Measurements from ENCODE around the gene FOXRED2.

FOXRED2 gene

GRCh38 chr22:36541831-36542411 is 35.1 kb upstream of the FOXRED2 start:
- Histone ChIP-seq H3K4me2 (ENCODE audit: low read depth, low read length, poor library complexity, severe bottlenecking) (no peak overlapping the region), H3K9me3 (ENCODE audit: insufficient read depth, low read length) (no peaks in the 10 kb centered on the region), H4K20me1 (ENCODE audit: low read depth, low read length) (no peaks in the 10 kb centered on the region), H3K4me3 (ENCODE audit: insufficient read depth, low read length, poor library complexity, severe bottlenecking) (no peak overlapping the region), H3K9ac (ENCODE audit: low read length) (no peak overlapping the region), H3K36me3 (ENCODE audit: low read length) (no peaks in the 10 kb centered on the region), H3K79me2 (ENCODE audit: insufficient read depth, low read length) (no peaks in the 10 kb centered on the region), H3K27ac (ENCODE audit: low read depth, low read length) (no peak overlapping the region), H3K27me3 (ENCODE audit: low read length) (no peaks in the 10 kb centered on the region), H2AFZ (ENCODE audit: low read depth, low read length, severe bottlenecking) (no peak overlapping the region), H3K9me2 (replicated peaks; ENCODE audit: insufficient read depth, low read length) (no peaks in the 10 kb centered on the region), H3F3A (ENCODE audit: insufficient read depth) (no peaks in the 10 kb centered on the region)
- TF ChIP-seq CTCF (IDR thresholded peaks at IDR 0.05; ENCODE audit: insufficient read depth, low read length, poor library complexity, severe bottlenecking) (no peak), EZH2phosphoT487 (conservative IDR thresholded peaks at IDR 0.05; ENCODE audit: low read length) (no peak)

DNA sequence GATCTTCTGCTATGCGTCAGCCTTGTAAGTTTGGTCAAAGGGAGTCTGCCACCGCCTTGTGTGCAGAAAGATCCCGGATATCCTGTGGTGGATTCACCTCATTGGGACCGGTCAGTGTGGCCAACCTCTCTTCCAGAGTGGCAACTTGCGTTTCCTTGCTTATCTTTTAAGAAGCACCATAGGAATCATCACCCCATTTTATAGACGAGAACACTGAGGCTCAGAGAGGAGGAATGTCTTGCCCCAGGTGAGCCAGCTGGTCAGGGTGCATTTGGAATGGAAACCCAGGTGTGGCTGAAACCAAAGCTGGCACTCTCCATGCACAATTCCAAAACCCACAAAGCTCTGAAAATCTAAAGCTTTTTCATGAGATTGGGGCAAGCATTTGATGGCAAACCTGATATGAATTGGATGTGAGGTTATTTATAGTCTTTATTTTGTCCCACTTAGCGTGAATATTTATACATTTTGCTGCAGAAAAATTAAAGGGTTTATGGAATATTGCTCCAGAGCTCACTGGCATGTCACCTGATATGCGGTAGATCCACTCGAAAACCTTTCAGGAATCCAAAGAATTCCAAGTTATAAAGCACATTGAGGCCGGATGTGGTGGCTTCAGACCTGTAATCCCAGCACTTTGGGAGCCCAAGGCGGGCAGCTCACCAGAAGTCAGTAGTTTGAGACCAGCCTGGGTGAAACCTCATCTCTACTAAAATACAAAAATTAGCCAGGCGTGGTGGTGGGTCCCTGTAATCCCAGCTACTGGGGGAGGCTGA is 34.2 kb upstream of the FOXRED2 start:
- Histone ChIP-seq H3K36me3 (ENCODE audit: low read length) (no peaks in the 10 kb centered on the region), H3F3A (ENCODE audit: insufficient read depth) (no peaks in the 10 kb centered on the region), H2AFZ (ENCODE audit: low read depth, low read length, severe bottlenecking) (no peak overlapping the region), H4K20me1 (ENCODE audit: low read depth, low read length) (no peaks in the 10 kb centered on the region), H3K79me2 (ENCODE audit: insufficient read depth, low read length) (no peaks in the 10 kb centered on the region), H3K4me2 (ENCODE audit: low read depth, low read length, poor library complexity, severe bottlenecking) (no peak overlapping the region), H3K9ac (ENCODE audit: low read length) (no peak overlapping the region), H3K27me3 (ENCODE audit: low read length) (no peaks in the 10 kb centered on the region), H3K9me3 (ENCODE audit: insufficient read depth, low read length) (no peaks in the 10 kb centered on the region), H3K27ac (ENCODE audit: low read depth, low read length) (no peak overlapping the region), H3K9me2 (replicated peaks; ENCODE audit: insufficient read depth, low read length) (no peaks in the 10 kb centered on the region), H3K4me3 (ENCODE audit: insufficient read depth, low read length, poor library complexity, severe bottlenecking) (no peak overlapping the region)
- TF ChIP-seq CTCF (IDR thresholded peaks at IDR 0.05; ENCODE audit: insufficient read depth, low read length, poor library complexity, severe bottlenecking) (no peak), EZH2phosphoT487 (conservative IDR thresholded peaks at IDR 0.05; ENCODE audit: low read length) (no peak)

DNA sequence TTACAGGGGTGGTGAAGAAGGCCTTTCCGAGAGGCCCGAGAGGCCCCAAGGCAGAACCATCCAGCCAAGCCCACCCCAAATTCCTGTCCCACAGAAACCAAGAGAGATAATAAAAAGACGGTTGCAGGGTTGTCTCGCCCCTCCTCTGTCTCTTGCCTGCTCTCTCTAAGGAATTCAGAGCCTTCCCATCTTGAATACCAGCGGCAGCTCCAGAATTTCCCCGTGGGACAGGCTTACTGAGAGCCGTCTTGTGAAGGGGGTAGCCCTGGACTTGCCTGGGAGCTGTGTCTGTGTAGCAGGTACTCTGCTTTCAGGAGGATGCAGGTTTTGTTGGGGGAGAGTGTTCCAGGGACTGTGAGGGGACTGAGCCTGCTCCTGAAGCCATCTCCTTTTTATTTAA is 31.7 kb upstream of the FOXRED2 start:
- Histone ChIP-seq H4K20me1 (ENCODE audit: low read depth, low read length) (no peaks in the 10 kb centered on the region), H3F3A (ENCODE audit: insufficient read depth) (no peaks in the 10 kb centered on the region), H3K4me3 (ENCODE audit: insufficient read depth, low read length, poor library complexity, severe bottlenecking) (no peak overlapping the region), H3K36me3 (ENCODE audit: low read length) (no peaks in the 10 kb centered on the region), H3K27me3 (ENCODE audit: low read length) (no peaks in the 10 kb centered on the region), H2AFZ (ENCODE audit: low read depth, low read length, severe bottlenecking) (no peak overlapping the region), H3K27ac (ENCODE audit: low read depth, low read length) (no peak overlapping the region), H3K9ac (ENCODE audit: low read length) (no peak overlapping the region), H3K9me3 (ENCODE audit: insufficient read depth, low read length) (no peaks in the 10 kb centered on the region), H3K4me2 (ENCODE audit: low read depth, low read length, poor library complexity, severe bottlenecking) (no peak overlapping the region), H3K79me2 (ENCODE audit: insufficient read depth, low read length) (no peaks in the 10 kb centered on the region), H3K9me2 (replicated peaks; ENCODE audit: insufficient read depth, low read length) (no peaks in the 10 kb centered on the region)
- TF ChIP-seq CTCF (IDR thresholded peaks at IDR 0.05; ENCODE audit: insufficient read depth, low read length, poor library complexity, severe bottlenecking) (no peak), EZH2phosphoT487 (conservative IDR thresholded peaks at IDR 0.05; ENCODE audit: low read length) (no peak)

All from SU-DHL-6 (cell line).